Progenitor cell of endocrine pancreas (in vitro differentiated cells): ENCODE measurements around the gene SIAH3. TPM values are rescaled to one million over a fixed set of nuclear protein-coding genes. Genes with fewer than 3 reads are reported as not detected.

ENCODE experiments used
- DNase-seq: peaks from one replicate; pipeline ENCODE4 v3.0.0; 2021; ENCODE audit warnings: low spot score; ENCODE audit not compliant: unreplicated experiment
- H3K27ac Mint-ChIP-seq: 2 replicates; pipeline ENCODE4 v1.8.0; 2021; ENCODE audit warnings: mild to moderate bottlenecking, moderate library complexity, mixed read lengths
- H3K27me3 Mint-ChIP-seq: 2 replicates; pipeline ENCODE4 v1.8.0; 2021; ENCODE audit warnings: mixed read lengths
- H3K36me3 Mint-ChIP-seq: 2 replicates; pipeline ENCODE4 v1.8.0; 2022; ENCODE audit warnings: mixed read lengths; ENCODE audit not compliant: insufficient read depth
- H3K4me1 Mint-ChIP-seq: 2 replicates; pipeline ENCODE4 v1.8.0; 2021; ENCODE audit warnings: low read depth, mixed read lengths
- H3K4me3 Mint-ChIP-seq: 2 replicates; pipeline ENCODE4 v1.8.0; 2021; ENCODE audit warnings: low read depth, mild to moderate bottlenecking, moderate library complexity, mixed read lengths
- H3K9me3 Mint-ChIP-seq: 2 replicates; pipeline ENCODE4 v1.8.0; 2021; ENCODE audit warnings: low read depth, mixed read lengths
- total RNA-seq: library from RNA; stranded (reverse); gene quantifications from 2 replicates; pipeline ENCODE4 v1.2.1, GENCODE V29; 2021
- TF ChIP-seq, protein P1 (sequence below): fragments of 200-600 bp; sonication (generic); IDR thresholded peaks from one replicate; pipeline ENCODE4 v1.5.0; 2021; ENCODE audit warnings: antibody characterized with exemption, mild to moderate bottlenecking; ENCODE audit not compliant: unreplicated experiment

Gene SIAH3
- total RNA-seq, 1 donor from 2014 or later = not detected

GRCh38 chr13:45728759-45729158 is 122.8 kb downstream of the SIAH3 start:
- Mint-ChIP-seq H3K36me3 (no peaks in the 10 kb centered on the region), H3K4me3 (no peak overlapping the region), H3K9me3 (no peaks in the 10 kb centered on the region), H3K27me3 (peaks cover 10% of the 10 kb centered on the region), H3K27ac (no peak overlapping the region), H3K4me1 (peaks cover 10% of the 10 kb centered on the region)
- TF ChIP-seq, protein P1, sequence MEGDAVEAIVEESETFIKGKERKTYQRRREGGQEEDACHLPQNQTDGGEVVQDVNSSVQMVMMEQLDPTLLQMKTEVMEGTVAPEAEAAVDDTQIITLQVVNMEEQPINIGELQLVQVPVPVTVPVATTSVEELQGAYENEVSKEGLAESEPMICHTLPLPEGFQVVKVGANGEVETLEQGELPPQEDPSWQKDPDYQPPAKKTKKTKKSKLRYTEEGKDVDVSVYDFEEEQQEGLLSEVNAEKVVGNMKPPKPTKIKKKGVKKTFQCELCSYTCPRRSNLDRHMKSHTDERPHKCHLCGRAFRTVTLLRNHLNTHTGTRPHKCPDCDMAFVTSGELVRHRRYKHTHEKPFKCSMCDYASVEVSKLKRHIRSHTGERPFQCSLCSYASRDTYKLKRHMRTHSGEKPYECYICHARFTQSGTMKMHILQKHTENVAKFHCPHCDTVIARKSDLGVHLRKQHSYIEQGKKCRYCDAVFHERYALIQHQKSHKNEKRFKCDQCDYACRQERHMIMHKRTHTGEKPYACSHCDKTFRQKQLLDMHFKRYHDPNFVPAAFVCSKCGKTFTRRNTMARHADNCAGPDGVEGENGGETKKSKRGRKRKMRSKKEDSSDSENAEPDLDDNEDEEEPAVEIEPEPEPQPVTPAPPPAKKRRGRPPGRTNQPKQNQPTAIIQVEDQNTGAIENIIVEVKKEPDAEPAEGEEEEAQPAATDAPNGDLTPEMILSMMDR = peak; percentile 65
- no peak for DNase-seq

Other genes with a start within 250 kb of the SIAH3 start
- not detected in 2 replicates for gene ERICH6B, start 236.0 kb downstream of the SIAH3 start, total RNA-seq
- gene CBY2, start 149.4 kb downstream of the SIAH3 start, total RNA-seq = not detected in 2 replicates
- gene ZC3H13, start 201.0 kb upstream of the SIAH3 start, total RNA-seq = 61.4 and 65.9 TPM in 2 replicates